NT2/D1 (cell line): ENCODE data around the gene PRRC2C.

Experiments used
- SUZ12 ChIP-seq: IDR thresholded peaks from 2 replicates; pipeline ENCODE4 v1.6.1; 2011; ENCODE audit not compliant: insufficient read length, insufficient read depth; ENCODE audit errors: extremely low read depth
- YY1 ChIP-seq: IDR thresholded peaks from 2 replicates; pipeline ENCODE4 v1.6.1; 2011; ENCODE audit not compliant: insufficient read length, insufficient read depth

DNA sequence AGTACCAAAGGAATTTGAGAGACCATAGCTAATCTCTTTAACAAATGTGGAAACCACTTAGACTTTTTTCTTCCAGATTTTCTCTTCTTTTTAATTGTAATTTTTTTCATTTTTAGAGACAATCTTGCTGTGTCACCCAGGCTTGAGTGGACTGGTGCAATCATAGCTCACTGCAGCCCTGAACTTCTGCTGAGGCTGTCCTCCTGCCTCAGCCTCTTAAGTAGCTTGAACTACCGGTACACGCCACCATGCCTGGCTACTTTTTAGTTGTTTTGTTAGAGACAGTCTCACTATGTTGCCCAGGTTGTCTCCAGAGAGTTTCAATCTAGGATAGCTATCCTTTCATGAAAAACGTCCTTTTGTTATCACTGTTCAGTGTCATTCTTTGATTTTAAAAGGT lies 15.0 kb downstream of the PRRC2C start:
- TF ChIP-seq YY1 (no peak), SUZ12 (no peak)
